ENCODE results near the gene ZNF236. TPM values are rescaled to one million over a fixed set of nuclear protein-coding genes. Genes with fewer than 3 reads are reported as not detected.

ZNF236 gene
- total RNA-seq, 2 donors from 2014 or later, result 9.7 to 16.9 TPM

DNA sequence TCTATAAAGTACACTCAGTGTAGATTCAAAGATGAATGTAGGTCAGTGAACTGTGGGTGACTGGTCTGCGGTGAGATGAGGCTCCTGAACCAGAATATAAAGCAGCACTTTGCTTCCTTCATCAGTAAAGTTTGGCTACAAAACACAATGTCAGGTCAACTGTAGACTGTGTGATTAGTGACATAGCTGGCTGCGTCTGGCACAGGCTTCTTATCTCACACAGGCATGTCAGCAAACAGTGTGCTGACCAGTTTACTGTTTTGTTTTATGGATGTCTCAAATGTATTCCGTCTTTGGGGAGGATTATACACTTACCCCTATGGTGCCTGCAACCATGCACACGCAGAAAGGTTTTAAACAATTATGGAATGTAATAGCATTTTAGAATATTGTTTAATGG lies 87.1 kb downstream of the ZNF236 start:
- Histone ChIP-seq H3K27me3 (no peaks in the 10 kb centered on the region), H3K36me3 (no peaks in the 10 kb centered on the region), H3K4me3 (no peak overlapping the region), H3K9ac (ENCODE audit: low read depth in 2 of 2, low read length in 2 of 2) (no peak overlapping the region), H3K4me1 (no peaks in the 10 kb centered on the region), H3K9me3 (no peaks in the 10 kb centered on the region), H3K27ac (no peak overlapping the region)
- TF ChIP-seq, protein P1, sequence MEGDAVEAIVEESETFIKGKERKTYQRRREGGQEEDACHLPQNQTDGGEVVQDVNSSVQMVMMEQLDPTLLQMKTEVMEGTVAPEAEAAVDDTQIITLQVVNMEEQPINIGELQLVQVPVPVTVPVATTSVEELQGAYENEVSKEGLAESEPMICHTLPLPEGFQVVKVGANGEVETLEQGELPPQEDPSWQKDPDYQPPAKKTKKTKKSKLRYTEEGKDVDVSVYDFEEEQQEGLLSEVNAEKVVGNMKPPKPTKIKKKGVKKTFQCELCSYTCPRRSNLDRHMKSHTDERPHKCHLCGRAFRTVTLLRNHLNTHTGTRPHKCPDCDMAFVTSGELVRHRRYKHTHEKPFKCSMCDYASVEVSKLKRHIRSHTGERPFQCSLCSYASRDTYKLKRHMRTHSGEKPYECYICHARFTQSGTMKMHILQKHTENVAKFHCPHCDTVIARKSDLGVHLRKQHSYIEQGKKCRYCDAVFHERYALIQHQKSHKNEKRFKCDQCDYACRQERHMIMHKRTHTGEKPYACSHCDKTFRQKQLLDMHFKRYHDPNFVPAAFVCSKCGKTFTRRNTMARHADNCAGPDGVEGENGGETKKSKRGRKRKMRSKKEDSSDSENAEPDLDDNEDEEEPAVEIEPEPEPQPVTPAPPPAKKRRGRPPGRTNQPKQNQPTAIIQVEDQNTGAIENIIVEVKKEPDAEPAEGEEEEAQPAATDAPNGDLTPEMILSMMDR (IDR thresholded peaks at IDR 0.05), result no peak
- intact Hi-C loops (cut with DNase I), result no loop called here
- no peak for DNase-seq

DNA sequence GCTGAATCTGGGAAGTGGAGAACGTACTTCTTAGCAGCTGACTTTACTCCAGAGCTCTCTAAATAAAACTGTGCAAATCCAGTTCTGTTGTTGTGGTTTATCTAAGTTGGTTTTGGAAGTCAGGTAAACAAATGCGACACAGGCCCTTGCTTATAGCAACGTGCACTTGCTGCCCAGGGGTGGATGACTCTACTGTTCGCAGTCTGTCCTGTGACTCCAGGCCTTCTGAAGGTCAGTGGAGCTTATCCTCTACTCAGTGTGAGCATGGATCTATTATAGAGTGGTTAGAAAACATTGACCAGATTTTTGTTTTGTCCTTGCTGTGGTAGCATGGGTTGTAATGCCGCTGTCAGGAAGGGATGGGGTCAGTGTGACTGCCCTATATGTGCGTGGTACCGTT lies 89.1 kb downstream of the ZNF236 start:
- TF ChIP-seq, protein P1 (IDR thresholded peaks at IDR 0.05), result no peak
- Histone ChIP-seq H3K9ac (ENCODE audit: low read depth in 2 of 2, low read length in 2 of 2) (no peak overlapping the region), H3K27ac (no peak overlapping the region), H3K4me3 (no peak overlapping the region), H3K36me3 (no peaks in the 10 kb centered on the region), H3K9me3 (no peaks in the 10 kb centered on the region), H3K4me1 (no peaks in the 10 kb centered on the region), H3K27me3 (no peaks in the 10 kb centered on the region)
- intact Hi-C loops (cut with DNase I), result no loop called here
- no peak for DNase-seq

DNA sequence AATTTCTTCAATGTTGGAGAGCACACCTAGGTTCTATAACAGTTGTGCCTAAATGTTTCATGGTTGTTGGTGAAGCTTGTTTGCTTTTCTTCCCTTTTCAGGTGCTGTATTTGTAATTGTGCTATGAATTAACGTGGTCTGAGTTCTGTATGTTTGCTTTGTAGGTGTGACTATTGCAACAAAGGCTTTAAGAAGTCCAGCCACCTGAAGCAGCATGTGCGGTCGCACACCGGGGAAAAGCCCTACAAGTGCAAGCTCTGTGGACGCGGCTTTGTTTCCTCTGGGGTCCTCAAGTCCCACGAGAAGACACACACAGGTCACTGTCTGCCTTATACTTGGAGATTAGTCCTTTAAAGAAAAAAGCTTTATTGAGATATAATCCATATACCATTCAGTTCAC lies 91.2 kb downstream of the ZNF236 start:
- TF ChIP-seq, protein P1 (IDR thresholded peaks at IDR 0.05), result no peak
- H3K4me3 ChIP-seq, result no peak overlapping the region
- intact Hi-C loops (cut with DNase I), result no loop called here
- H3K9me3 ChIP-seq, result no peaks in the 10 kb centered on the region
- H3K27me3 ChIP-seq, result no peaks in the 10 kb centered on the region
- H3K36me3 ChIP-seq, result no peaks in the 10 kb centered on the region
- peak; percentile 47 for DNase-seq
- H3K27ac ChIP-seq, result no peak overlapping the region
- no peaks in the 10 kb centered on the region for H3K4me1 ChIP-seq
- no peak overlapping the region for H3K9ac ChIP-seq (ENCODE audit: low read depth in 2 of 2, low read length in 2 of 2)

DNA sequence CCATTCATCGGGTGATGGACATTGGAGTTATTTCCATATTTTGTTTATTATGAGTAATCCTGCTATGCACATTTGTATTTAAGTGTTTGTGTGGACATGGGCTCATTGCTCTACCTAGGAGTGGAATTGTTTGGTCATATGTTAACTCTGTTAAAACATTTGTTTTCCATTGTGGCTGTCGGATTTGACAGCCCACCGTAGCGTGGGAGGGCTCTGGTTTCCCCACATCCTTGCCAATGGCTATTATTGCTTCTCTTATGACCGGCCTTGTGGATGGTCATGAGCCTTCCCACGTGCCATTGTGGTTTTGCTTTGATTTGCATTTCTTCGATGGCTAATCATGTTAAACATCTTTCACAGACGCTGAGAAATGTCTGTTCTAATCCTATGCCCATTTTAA lies 92.0 kb downstream of the ZNF236 start:
- no peaks in the 10 kb centered on the region for H3K4me1 ChIP-seq
- intact Hi-C loops (cut with DNase I), result no loop called here
- no peak for DNase-seq
- no peak overlapping the region for H3K9ac ChIP-seq (ENCODE audit: low read depth in 2 of 2, low read length in 2 of 2)
- TF ChIP-seq, protein P1 (IDR thresholded peaks at IDR 0.05), result no peak
- no peak overlapping the region for H3K4me3 ChIP-seq
- H3K36me3 ChIP-seq, result no peaks in the 10 kb centered on the region
- H3K9me3 ChIP-seq, result no peaks in the 10 kb centered on the region
- H3K27me3 ChIP-seq, result no peaks in the 10 kb centered on the region
- H3K27ac ChIP-seq, result no peak overlapping the region

DNA sequence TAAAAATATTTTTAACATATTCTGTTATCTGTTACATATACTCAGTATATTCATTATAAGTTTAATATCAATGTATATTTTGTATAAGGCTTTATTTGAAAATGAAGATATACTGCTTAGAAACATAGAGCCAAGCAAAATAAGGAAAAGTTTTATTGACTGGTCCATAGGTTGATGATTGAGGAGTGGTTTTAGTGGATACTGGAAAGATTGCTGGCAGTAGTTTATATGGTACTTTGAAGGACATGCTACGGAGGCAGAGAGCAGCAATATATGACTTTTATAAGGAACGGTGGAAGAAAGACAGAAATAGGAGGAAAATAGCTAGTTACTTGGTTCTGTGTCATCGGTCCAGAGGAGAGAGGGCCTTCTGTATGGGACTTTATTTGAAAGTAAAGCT lies 92.4 kb downstream of the ZNF236 start:
- H3K27ac ChIP-seq, result no peak overlapping the region
- no peak overlapping the region for H3K9ac ChIP-seq (ENCODE audit: low read depth in 2 of 2, low read length in 2 of 2)
- no peaks in the 10 kb centered on the region for H3K27me3 ChIP-seq
- intact Hi-C loops (cut with DNase I), result no loop called here
- no peaks in the 10 kb centered on the region for H3K9me3 ChIP-seq
- no peak for DNase-seq
- no peak overlapping the region for H3K4me3 ChIP-seq
- TF ChIP-seq, protein P1 (IDR thresholded peaks at IDR 0.05), result no peak
- H3K4me1 ChIP-seq, result no peaks in the 10 kb centered on the region
- H3K36me3 ChIP-seq, result no peaks in the 10 kb centered on the region

DNA sequence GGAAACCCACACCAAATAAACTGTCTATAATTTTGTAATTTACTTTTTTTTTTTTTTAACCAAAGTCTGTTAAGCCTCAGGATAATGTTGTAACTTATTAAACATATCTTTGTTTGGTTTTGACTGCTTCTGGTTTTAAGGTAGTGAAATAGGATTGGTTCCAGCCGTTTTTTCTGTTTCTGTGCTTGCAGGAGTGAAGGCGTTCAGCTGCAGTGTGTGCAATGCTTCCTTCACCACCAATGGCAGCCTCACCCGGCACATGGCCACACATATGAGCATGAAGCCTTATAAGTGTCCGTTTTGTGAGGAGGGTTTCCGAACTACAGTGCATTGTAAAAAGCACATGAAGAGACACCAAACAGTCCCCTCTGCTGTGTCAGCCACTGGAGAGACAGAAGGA lies 93.1 kb downstream of the ZNF236 start:
- Histone ChIP-seq H3K27ac (no peak overlapping the region), H3K9ac (ENCODE audit: low read depth in 2 of 2, low read length in 2 of 2) (no peak overlapping the region), H3K4me3 (no peak overlapping the region), H3K27me3 (no peaks in the 10 kb centered on the region), H3K9me3 (no peaks in the 10 kb centered on the region), H3K36me3 (no peaks in the 10 kb centered on the region), H3K4me1 (no peaks in the 10 kb centered on the region)
- intact Hi-C loops (cut with DNase I), result no loop called here
- no peak for DNase-seq
- TF ChIP-seq, protein P1 (IDR thresholded peaks at IDR 0.05), result no peak

Data from colonic mucosa (tissue), 4 donors.